Thyroid gland (tissue), 4 donors: ENCODE measurements around the gene PSTPIP1.

Experiments
- POLR2A ChIP-seq, 2 donors: fragments of 450-650 bp; IDR thresholded peaks; one replicate each; pipeline ENCODE4 v1.6.1; 2017; ENCODE audit warnings: antibody characterized with exemption in 2 of 2, mild to moderate bottlenecking in 2 of 2, moderate library complexity in 1 of 2
- TF ChIP-seq, protein P1 (sequence below), 6 experiments: fragments of 200-600 bp in 3 of 6; fragments of 450-650 bp in 3 of 6; sonication (generic) in 3 of 6; IDR thresholded peaks; one replicate each; pipeline ENCODE4 v1.5.1; 2016 to 2019; ENCODE audit warnings: antibody characterized with exemption in 6 of 6, mild to moderate bottlenecking in 2 of 6, inconsistent platforms in 1 of 6, moderate library complexity in 1 of 6

DNA sequence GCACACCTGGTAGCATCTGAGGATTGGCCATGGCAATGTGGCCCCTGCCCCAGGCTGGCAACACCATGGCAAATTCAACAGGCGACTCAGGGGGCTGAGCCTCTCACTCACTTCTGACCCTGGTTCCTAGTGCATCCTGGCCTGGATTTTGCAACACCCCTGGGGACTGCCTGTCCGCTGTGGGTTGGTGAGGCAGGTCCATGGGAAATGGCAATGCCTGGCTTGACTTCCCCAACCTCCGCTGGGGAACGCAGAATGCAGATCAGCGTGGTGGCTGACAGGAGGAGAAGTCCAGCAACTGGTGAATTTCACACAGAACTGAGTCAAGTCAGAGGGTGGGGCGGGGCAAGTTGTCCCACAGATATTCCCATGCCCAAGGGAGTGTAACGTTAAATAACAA, 3.9 kb upstream of the PSTPIP1 start:
- TF ChIP-seq POLR2A (IDR thresholded peaks at IDR 0.05): no peak
- TF ChIP-seq, protein P1, sequence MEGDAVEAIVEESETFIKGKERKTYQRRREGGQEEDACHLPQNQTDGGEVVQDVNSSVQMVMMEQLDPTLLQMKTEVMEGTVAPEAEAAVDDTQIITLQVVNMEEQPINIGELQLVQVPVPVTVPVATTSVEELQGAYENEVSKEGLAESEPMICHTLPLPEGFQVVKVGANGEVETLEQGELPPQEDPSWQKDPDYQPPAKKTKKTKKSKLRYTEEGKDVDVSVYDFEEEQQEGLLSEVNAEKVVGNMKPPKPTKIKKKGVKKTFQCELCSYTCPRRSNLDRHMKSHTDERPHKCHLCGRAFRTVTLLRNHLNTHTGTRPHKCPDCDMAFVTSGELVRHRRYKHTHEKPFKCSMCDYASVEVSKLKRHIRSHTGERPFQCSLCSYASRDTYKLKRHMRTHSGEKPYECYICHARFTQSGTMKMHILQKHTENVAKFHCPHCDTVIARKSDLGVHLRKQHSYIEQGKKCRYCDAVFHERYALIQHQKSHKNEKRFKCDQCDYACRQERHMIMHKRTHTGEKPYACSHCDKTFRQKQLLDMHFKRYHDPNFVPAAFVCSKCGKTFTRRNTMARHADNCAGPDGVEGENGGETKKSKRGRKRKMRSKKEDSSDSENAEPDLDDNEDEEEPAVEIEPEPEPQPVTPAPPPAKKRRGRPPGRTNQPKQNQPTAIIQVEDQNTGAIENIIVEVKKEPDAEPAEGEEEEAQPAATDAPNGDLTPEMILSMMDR (IDR thresholded peaks at IDR 0.05): no peak
